ENCODE measurements around the gene CIDEC. TPM values are rescaled to one million over a fixed set of nuclear protein-coding genes. Genes with fewer than 3 reads are reported as not detected.

CIDEC gene
- total RNA-seq, 1 donor: not detected

DNA sequence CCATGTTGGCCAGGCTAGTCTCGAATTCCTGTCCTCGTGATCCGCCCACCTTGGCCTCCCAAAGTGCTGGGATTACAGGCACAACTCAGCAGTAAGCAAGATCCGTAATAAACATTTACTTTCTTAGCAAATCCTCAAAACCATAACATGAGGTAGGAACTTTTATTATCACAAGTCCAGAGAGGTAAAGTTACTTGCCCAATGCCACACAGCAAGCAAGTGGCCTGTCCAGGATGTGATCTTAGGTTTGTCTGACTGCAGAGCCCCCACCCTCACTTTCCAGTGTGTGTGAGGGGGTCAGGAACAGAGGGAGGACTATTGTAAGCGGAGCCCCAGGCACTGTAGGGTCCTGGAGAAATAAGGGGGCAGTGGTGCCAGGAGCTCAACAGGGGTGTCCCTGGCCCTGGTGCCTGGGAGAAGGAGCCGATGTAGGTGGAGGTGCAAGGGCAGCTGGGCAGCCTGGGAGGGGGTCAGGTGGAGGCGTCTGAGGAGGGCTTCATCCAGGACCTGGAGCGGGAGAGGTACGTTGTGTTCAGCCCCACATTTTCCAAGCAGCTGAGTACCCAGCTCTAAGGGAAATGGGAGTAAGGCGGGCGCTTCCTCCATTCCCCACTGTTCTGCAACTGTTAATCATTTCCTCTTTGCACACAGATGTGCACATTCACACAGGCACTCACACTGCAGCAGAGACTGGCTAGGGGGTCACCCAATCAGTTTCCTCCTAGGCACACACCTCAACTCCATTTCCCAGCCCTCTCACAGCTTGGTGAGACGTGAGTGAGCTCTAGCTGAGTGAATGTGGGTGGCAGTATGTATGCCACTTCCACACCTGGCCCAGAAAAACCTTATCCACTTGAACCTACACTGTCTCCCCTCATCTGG, 42.1 kb downstream of the CIDEC start:
- TF ChIP-seq, protein P1, sequence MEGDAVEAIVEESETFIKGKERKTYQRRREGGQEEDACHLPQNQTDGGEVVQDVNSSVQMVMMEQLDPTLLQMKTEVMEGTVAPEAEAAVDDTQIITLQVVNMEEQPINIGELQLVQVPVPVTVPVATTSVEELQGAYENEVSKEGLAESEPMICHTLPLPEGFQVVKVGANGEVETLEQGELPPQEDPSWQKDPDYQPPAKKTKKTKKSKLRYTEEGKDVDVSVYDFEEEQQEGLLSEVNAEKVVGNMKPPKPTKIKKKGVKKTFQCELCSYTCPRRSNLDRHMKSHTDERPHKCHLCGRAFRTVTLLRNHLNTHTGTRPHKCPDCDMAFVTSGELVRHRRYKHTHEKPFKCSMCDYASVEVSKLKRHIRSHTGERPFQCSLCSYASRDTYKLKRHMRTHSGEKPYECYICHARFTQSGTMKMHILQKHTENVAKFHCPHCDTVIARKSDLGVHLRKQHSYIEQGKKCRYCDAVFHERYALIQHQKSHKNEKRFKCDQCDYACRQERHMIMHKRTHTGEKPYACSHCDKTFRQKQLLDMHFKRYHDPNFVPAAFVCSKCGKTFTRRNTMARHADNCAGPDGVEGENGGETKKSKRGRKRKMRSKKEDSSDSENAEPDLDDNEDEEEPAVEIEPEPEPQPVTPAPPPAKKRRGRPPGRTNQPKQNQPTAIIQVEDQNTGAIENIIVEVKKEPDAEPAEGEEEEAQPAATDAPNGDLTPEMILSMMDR (IDR thresholded peaks at IDR 0.05; ENCODE audit: insufficient read depth, low read depth, low read length): no peak
- no peak for DNase-seq (ENCODE audit: low read depth)
- no peak overlapping the region for H3K4me3 ChIP-seq (ENCODE audit: low read depth, low read length)

DNA sequence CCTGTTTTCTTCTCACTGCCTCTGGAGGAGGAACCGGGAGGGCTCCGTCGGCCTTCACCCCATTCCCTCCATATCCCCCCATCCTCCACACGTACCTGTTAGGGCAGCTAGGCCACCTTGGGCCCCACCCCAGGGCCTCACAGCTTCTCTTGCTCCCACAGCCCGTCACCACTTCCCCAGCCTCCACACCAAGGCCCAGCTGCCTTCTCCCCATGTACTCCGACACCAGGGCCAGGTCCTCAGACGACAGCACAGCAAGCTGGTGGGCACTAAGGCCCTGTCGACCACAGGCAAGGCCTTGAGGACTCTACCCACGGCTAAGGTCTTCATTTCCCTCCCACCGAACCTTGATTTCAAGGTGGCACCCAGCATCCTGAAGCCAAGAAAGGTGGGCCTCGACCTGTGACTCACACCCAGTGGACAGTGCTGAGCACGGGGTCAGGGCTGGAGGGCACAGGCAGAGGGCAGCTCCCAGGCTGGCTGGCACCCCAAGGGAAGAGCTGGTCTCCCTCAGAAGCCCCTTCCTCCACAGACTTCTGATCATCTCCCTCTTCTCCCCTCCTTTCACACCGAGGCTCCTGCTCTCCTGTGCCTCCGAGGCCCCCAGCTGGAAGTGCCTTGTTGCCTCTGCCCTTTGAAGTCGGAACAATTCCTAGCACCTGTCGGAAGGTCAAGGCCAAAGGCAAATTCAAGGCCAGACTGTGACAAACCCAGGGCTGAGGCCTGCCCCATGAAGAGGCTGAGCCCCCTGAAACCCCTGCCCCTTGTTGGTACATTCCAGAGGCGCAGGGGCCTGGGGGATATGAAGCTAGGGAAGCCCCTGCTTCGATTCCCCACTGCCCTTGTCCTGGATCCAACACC, 45.3 kb downstream of the CIDEC start:
- H3K4me3 ChIP-seq (ENCODE audit: low read depth, low read length): no peak overlapping the region
- TF ChIP-seq, protein P1 (IDR thresholded peaks at IDR 0.05; ENCODE audit: insufficient read depth, low read depth, low read length): no peak
- no peak for DNase-seq (ENCODE audit: low read depth)

DNA sequence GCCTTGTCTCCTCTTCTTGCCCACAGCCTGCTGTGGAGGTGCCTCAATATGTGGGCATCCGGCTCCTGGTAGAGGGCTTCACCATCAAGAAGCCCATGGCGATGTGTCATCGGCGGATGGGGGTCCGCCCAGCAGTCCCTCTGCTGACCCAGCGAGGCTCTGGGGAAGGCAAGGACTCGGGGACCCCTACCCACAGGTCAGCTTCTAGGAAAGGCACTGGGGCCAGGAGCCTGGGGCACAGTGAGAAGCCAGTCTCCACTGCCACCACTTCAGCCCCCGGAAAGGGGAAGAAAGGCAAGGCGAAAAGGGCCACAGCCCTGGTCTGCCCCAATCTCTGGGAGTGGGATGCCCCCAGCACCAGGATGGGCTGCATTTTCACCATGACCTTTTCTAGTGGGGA, 47.0 kb downstream of the CIDEC start:
- no peak for DNase-seq (ENCODE audit: low read depth)
- H3K4me3 ChIP-seq (ENCODE audit: low read depth, low read length): no peak overlapping the region
- TF ChIP-seq, protein P1 (IDR thresholded peaks at IDR 0.05; ENCODE audit: insufficient read depth, low read depth, low read length): no peak

DNA sequence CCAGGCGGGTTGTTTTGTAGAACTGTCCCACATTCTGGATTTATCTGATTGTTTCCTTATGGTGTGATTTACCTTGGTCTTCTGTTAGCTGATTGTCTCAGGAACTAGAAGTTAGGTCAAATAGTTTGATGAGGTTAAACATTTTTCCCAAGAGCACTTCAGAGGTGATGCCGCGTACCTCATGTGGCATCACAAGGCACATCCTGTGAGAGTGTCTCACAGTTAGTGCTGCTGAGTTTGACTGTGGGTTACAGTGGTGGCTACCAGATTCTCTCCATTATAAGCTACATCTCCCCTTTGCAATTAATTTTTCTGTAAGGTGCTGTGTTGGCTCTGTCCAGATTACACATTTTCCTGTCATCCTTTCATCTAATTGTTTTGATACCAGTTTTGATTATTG, 48.8 kb downstream of the CIDEC start:
- no peak overlapping the region for H3K4me3 ChIP-seq (ENCODE audit: low read depth, low read length)
- TF ChIP-seq, protein P1 (IDR thresholded peaks at IDR 0.05; ENCODE audit: insufficient read depth, low read depth, low read length): no peak
- no peak for DNase-seq (ENCODE audit: low read depth)

GRCh38 chr3:9828801-9829755, 51.0 kb downstream of the CIDEC start:
- DNase-seq (ENCODE audit: low read depth): no peak
- TF ChIP-seq, protein P1 (IDR thresholded peaks at IDR 0.05; ENCODE audit: insufficient read depth, low read depth, low read length): no peak
- no peak overlapping the region for H3K4me3 ChIP-seq (ENCODE audit: low read depth, low read length)

Measured in fibroblast of villous mesenchyme (primary cell).